Stimulated activated CD8-positive, alpha-beta memory T cell treated with anti-CD3 and anti-CD28 coated beads, Interleukin-4, amount 100 ng/mL, for 24 hours (primary cell): Measurements from ENCODE around the gene GTPBP4.
"Not testable (repeated sequence)": the region's sequence is repeated elsewhere in the genome, so short reads cannot be mapped to it uniquely, and the experiment has no call there.

Experiments used
- DNase-seq: peaks from one replicate; pipeline ENCODE4 v3.0.0-alpha.2; 2020; ENCODE audit warnings: low read depth

The GTPBP4 gene

GRCh38 chr10:1024103-1024502, 35.9 kb downstream of the GTPBP4 start:
- DNase-seq: no peak

- no peak for DNase-seq
These were observed 37.4 kb downstream of the GTPBP4 start, which contains the start of gene IDI2 for GRCh38 chr10:1025683-1026082. Gene IDI2, minus strand, starts transcription at chr10:1025859. Its CDS starts 1,136 bp downstream, at chr10:1024723.

- DNase-seq: no peak
These were observed 38.3 kb downstream of the GTPBP4 start for GRCh38 chr10:1026578-1026977.

GRCh38 chr10:1029838-1030237, 41.6 kb downstream of the GTPBP4 start:
- no peak for DNase-seq

- no peak for DNase-seq
These were observed 45.4 kb downstream of the GTPBP4 start for GRCh38 chr10:1033601-1034000.

- no peak for DNase-seq
These were observed 46.5 kb downstream of the GTPBP4 start for GRCh38 chr10:1034758-1035157.

GRCh38 chr10:1035201-1035600, 47.0 kb downstream of the GTPBP4 start:
- no peak for DNase-seq

GRCh38 chr10:1036341-1036791, 48.1 kb downstream of the GTPBP4 start:
- DNase-seq: no peak

- DNase-seq: no peak
These were observed 48.9 kb downstream of the GTPBP4 start for GRCh38 chr10:1037098-1037497.

GRCh38 chr10:1038769-1039168, 50.5 kb downstream of the GTPBP4 start:
- DNase-seq: not testable (repeated sequence)

- DNase-seq: no peak
These were observed 51.9 kb downstream of the GTPBP4 start for GRCh38 chr10:1040133-1040532.

- DNase-seq: no peak
These were observed 53.3 kb downstream of the GTPBP4 start for GRCh38 chr10:1041514-1041913.

GRCh38 chr10:1043532-1043995, 55.3 kb downstream of the GTPBP4 start:
- DNase-seq: no peak

GRCh38 chr10:1044146-1044545, 55.9 kb downstream of the GTPBP4 start:
- DNase-seq: no peak

- DNase-seq: no peak
These were observed 56.7 kb downstream of the GTPBP4 start for GRCh38 chr10:1044964-1045363.

GRCh38 chr10:1045415-1045814, 57.2 kb downstream of the GTPBP4 start:
- no peak for DNase-seq

GRCh38 chr10:1047937-1048336, 59.7 kb downstream of the GTPBP4 start:
- no peak for DNase-seq

GRCh38 chr10:1048349-1048731, 60.1 kb downstream of the GTPBP4 start:
- DNase-seq: no peak

- peak; percentile 92 for DNase-seq
These were observed 60.6 kb downstream of the GTPBP4 start, which contains the start of gene IDI1 for GRCh38 chr10:1048732-1049424. Gene IDI1, minus strand, starts transcription at chr10:1049119. Its CDS starts 116 bp downstream, at chr10:1049003.

- no peak for DNase-seq
These were observed 61.3 kb downstream of the GTPBP4 start for GRCh38 chr10:1049425-1049958.

GRCh38 chr10:1050145-1050544, 61.9 kb downstream of the GTPBP4 start:
- DNase-seq: no peak

GRCh38 chr10:1050554-1050953, 62.3 kb downstream of the GTPBP4 start:
- DNase-seq: no peak

- no peak for DNase-seq
These were observed 66.5 kb downstream of the GTPBP4 start for GRCh38 chr10:1054684-1055083.
